Measurements from ENCODE around the gene DKK1. TPM values are rescaled to one million over a fixed set of nuclear protein-coding genes. Genes with fewer than 3 reads are reported as not detected.
A peak's percentile ranks its signal among the peaks of the same experiment; 100 is the strongest.

Gene DKK1
- total RNA-seq, 1 donor from 2014 or later = 170 TPM

DNA sequence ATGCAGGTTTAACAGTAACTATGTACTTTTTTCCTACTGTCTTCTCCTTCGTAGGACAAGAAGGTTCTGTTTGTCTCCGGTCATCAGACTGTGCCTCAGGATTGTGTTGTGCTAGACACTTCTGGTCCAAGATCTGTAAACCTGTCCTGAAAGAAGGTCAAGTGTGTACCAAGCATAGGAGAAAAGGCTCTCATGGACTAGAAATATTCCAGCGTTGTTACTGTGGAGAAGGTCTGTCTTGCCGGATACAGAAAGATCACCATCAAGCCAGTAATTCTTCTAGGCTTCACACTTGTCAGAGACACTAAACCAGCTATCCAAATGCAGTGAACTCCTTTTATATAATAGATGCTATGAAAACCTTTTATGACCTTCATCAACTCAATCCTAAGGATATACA, 2.4 kb downstream of the DKK1 start:
- H3K9me3 Mint-ChIP-seq (ENCODE audit: low read depth) = no peaks in the 10 kb centered on the region
- H3K36me3 Mint-ChIP-seq (ENCODE audit: low read depth) = peaks cover 2% of the 10 kb centered on the region
- peak overlapping the region; percentile 98 for H3K4me3 Mint-ChIP-seq (ENCODE audit: unreplicated experiment)
- no peaks in the 10 kb centered on the region for H3K27me3 Mint-ChIP-seq (ENCODE audit: low read depth)
- peak overlapping the region; percentile 60 for H3K27ac Mint-ChIP-seq (ENCODE audit: unreplicated experiment)
- peaks cover 63% of the 10 kb centered on the region for H3K4me1 Mint-ChIP-seq (ENCODE audit: low read depth)
- TF ChIP-seq, protein P1, sequence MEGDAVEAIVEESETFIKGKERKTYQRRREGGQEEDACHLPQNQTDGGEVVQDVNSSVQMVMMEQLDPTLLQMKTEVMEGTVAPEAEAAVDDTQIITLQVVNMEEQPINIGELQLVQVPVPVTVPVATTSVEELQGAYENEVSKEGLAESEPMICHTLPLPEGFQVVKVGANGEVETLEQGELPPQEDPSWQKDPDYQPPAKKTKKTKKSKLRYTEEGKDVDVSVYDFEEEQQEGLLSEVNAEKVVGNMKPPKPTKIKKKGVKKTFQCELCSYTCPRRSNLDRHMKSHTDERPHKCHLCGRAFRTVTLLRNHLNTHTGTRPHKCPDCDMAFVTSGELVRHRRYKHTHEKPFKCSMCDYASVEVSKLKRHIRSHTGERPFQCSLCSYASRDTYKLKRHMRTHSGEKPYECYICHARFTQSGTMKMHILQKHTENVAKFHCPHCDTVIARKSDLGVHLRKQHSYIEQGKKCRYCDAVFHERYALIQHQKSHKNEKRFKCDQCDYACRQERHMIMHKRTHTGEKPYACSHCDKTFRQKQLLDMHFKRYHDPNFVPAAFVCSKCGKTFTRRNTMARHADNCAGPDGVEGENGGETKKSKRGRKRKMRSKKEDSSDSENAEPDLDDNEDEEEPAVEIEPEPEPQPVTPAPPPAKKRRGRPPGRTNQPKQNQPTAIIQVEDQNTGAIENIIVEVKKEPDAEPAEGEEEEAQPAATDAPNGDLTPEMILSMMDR (IDR thresholded peaks at IDR 0.05) = no peak
- no peak for DNase-seq (ENCODE audit: low spot score)

DNA sequence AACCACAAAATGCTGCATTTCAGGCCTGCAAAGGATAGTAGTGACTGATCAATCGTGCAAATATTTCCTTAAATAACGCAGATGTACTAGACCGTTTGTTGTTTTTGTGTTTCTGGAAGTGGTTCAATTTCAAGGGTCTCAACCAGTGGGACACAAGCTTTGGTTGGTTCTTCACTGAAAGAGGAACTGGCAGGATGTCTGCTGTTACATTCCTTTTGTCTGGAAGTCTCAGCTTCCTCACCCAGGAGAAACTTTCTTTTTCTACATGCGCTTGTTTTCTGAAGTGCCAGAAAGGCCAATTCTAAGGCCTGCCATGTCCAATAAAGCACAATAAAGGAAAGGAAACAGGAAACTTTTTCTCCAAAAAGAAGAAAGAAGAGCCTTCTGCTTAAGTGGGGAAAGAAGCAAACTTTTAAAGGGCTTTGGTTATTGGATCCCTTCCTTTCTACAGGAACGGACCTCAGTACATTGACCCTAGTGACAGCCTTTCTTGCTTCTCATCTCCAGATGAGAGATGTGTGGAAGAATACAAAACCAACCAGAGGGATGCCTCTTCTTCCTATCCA, 4.1 kb downstream of the DKK1 start:
- DNase-seq (ENCODE audit: low spot score) = no peak
- TF ChIP-seq, protein P1 (IDR thresholded peaks at IDR 0.05) = no peak
- Mint-ChIP-seq H3K27ac (ENCODE audit: unreplicated experiment) (peak overlapping the region; percentile 93), H3K4me1 (ENCODE audit: low read depth) (peaks cover 64% of the 10 kb centered on the region), H3K9me3 (ENCODE audit: low read depth) (peaks cover 3% of the 10 kb centered on the region), H3K36me3 (ENCODE audit: low read depth) (peaks cover 2% of the 10 kb centered on the region), H3K27me3 (ENCODE audit: low read depth) (no peaks in the 10 kb centered on the region), H3K4me3 (ENCODE audit: unreplicated experiment) (peak overlapping the region; percentile 45)

DNA sequence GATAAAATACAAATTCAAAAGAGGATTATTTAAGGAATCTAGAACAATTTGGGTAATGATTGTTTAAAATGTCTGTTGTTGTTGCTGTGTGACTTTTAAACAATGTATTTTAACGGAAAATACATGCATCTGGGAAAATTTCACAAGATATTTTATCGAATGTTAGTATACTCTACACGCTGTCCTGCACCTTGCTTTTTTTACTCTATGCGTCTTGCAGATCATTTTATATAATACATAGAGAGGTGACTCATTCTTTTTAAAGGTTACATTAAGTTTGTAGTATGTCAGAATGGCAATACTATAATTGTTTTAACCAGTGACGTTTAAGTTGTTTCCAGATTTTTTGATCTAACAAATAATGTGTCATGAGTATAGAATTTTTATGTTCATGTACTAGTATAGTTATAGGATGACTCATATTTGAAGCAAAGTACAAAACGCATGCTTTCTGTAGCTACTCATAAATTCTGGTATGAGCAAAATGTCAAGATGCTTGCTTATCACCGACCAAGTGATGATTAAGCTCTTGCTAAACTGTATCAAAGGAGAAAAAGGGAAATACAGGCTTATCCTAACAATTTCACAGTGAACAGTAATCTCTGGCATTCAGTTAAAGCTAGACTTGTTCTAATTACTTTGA, 4.9 kb downstream of the DKK1 start:
- no peak for DNase-seq (ENCODE audit: low spot score)
- H3K27me3 Mint-ChIP-seq (ENCODE audit: low read depth) = no peaks in the 10 kb centered on the region
- TF ChIP-seq, protein P1 (IDR thresholded peaks at IDR 0.05) = no peak

DNA sequence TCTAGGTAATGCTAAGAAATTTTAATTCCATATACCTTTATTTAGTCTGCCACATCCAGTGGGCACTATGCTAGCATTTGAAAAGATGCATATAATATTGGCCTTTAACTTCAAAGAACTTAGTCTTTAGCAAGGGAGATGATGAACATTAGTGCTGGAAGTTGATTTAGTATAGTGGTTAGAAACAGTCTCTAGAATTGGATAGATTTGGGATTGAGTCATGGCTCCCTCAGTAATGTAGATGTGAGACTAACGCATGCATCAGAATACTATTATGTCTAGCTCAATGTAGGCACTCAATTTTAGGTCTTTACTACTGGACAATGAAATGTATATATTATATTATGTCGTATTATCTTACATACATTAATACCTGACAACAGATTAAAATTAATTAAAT, 5.8 kb downstream of the DKK1 start:
- Mint-ChIP-seq H3K27ac (ENCODE audit: unreplicated experiment) (peak overlapping the region; percentile 18), H3K9me3 (ENCODE audit: low read depth) (peaks cover 3% of the 10 kb centered on the region), H3K4me3 (ENCODE audit: unreplicated experiment) (no peak overlapping the region), H3K27me3 (ENCODE audit: low read depth) (no peaks in the 10 kb centered on the region), H3K4me1 (ENCODE audit: low read depth) (peaks cover 56% of the 10 kb centered on the region), H3K36me3 (ENCODE audit: low read depth) (peaks cover 2% of the 10 kb centered on the region)
- no peak for DNase-seq (ENCODE audit: low spot score)
- TF ChIP-seq, protein P1 (IDR thresholded peaks at IDR 0.05) = no peak

More for the DNA sequence above, 4.9 kb downstream of the DKK1 start:
- Mint-ChIP-seq H3K4me3 (ENCODE audit: unreplicated experiment) (peak overlapping the region; percentile 40), H3K9me3 (ENCODE audit: low read depth) (peaks cover 3% of the 10 kb centered on the region), H3K27ac (ENCODE audit: unreplicated experiment) (peak overlapping the region; percentile 93), H3K4me1 (ENCODE audit: low read depth) (peaks cover 62% of the 10 kb centered on the region), H3K36me3 (ENCODE audit: low read depth) (peaks cover 2% of the 10 kb centered on the region)

DNA sequence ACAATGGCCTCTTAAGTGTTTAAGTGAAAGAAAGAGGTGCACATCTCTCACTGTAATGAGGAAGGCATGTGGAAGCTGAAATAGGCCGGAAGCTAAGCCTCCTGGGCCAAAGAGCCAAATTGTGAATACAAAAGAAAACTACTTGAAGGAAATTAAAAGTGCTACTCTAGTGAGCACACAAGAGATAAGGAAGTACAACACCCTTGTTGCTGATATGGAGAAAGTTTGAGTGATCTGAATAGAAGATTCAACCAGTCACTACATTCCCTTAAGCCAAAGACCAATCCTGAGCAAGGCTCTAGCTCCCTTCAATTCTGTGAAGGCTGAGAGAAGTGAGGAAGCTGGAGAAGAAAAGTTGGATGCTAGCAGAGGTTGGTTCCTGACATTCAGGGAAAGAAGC, 8.2 kb downstream of the DKK1 start:
- Mint-ChIP-seq H3K4me3 (ENCODE audit: unreplicated experiment) (no peak overlapping the region), H3K36me3 (ENCODE audit: low read depth) (peaks cover under 1% of the 10 kb centered on the region), H3K9me3 (ENCODE audit: low read depth) (peaks cover 3% of the 10 kb centered on the region), H3K27me3 (ENCODE audit: low read depth) (no peaks in the 10 kb centered on the region), H3K27ac (ENCODE audit: unreplicated experiment) (no peak overlapping the region), H3K4me1 (ENCODE audit: low read depth) (peaks cover 42% of the 10 kb centered on the region)
- DNase-seq (ENCODE audit: low spot score) = no peak
- TF ChIP-seq, protein P1 (IDR thresholded peaks at IDR 0.05) = no peak
